Right cardiac atrium (tissue), 5 donors: ENCODE measurements around the gene KRT81. TPM values are rescaled to one million over a fixed set of nuclear protein-coding genes. Genes with fewer than 3 reads are reported as not detected.
A peak's percentile ranks its signal among the peaks of the same experiment; 100 is the strongest.
"Not testable (repeated sequence)": the region's sequence is repeated elsewhere in the genome, so short reads cannot be mapped to it uniquely, and the experiment has no call there.

ENCODE experiments used
- ATAC-seq, 2 donors: fragments of 200-7000 bp; cut with Tn5 transposase; one replicate each; pipeline versions ENCODE4 v1.8.0 to v1.9.1; 2020; ENCODE audit warnings: moderate library complexity in 2 of 2, mild to moderate bottlenecking in 1 of 2
- DNase-seq, 3 donors: peaks; one replicate each; pipeline ENCODE4 v3.0.0-alpha.2; 2020
- H3K27ac ChIP-seq: one replicate; pipeline ENCODE4 v1.5.1; 2013; ENCODE audit warnings: mild to moderate bottlenecking, low read length, control low read depth, moderate library complexity
- H3K27me3 ChIP-seq: one replicate; pipeline ENCODE4 v1.6.1; 2013; ENCODE audit not compliant: control insufficient read depth, insufficient read depth
- H3K4me1 ChIP-seq: one replicate; pipeline ENCODE4 v1.6.1; 2013; ENCODE audit warnings: low read length; ENCODE audit not compliant: control insufficient read depth, insufficient read depth
- H3K4me3 ChIP-seq: one replicate; pipeline ENCODE4 v1.5.1; 2013; ENCODE audit warnings: low read length, control low read depth
- H3K9me3 ChIP-seq: one replicate; pipeline ENCODE4 v1.6.1; 2013; ENCODE audit warnings: low read length; ENCODE audit not compliant: control insufficient read depth
- WGBS: extraction: QIAGEN DNeasy Blood & Tissue Kit; methylation state at CpG from one replicate; pipeline ENCODE4 v1.1.7; 2013; 5-methylcytosine and 5-hydroxymethylcytosine counted together
- intact Hi-C, 4 donors: fragments of 100-400 bp; cut with DNase I; formaldehyde crosslinking; loops; one replicate each; pipeline versions ENCODE4 v1.11.0 to v1.14.0; 2022 to 2023
- polyA plus RNA-seq: library from polyadenylated mRNA; stranded (reverse); fragments of 200-250 nt; gene quantifications from one replicate; pipeline ENCODE4 v1.2.3, GENCODE V29; 2013
- total RNA-seq, 4 donors: library from RNA; stranded (reverse); fragmentation: NEBNext Ultra II Directional; extraction: Animal tissue kit (Norgen Biotek cat#: 25700); gene quantifications; one replicate each; pipeline ENCODE4 v1.2.1, GENCODE V29; 2021
- donor health status: healthy with polysubstance abuse.
- donor health status: DM: no; HTN: yes; CAD: no.
- donor health status: DM: no; HTN: no; CAD: no.
- donor health status: DM: no; HTN: yes; CAD: no; lungs with severe emphysema.
- donor health status: DM: yes; HTN: yes; CAD: no.

KRT81 gene
- total and polyA plus RNA-seq, 5 donors: not detected

DNA sequence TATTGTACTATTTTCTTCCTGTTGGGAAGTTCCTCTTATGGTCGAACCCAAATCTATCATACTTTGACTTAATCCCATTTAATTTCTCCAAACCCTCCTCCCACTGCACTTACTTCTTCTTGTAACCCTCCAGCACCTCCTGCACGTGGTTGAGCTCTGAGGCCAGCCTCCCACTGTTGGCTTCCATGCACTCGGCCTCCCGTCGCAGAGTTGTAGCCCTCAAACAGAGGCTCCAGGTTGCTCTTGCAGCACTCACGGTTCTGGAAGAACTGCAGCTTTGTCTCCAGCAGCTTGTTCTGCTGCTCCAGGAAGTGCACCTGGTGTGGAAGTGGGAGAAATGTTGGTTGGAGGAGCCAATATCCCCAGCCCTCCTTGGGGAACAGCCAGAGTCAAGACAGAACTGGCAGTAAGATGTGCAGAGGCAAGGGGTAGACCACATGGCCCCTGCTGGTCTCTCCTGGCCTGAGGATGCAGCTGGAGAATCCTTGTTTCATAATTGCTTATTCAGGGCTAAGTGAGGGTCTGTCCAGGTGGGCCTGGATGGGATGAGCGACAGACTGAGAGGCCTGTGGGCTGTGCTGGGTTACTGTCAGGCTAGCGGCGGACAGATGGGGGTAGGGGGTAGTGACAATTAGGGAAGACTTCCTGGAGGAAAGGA, 35.3 kb downstream of the KRT81 start:
- no peaks in the 10 kb centered on the region for H3K4me1 ChIP-seq
- intact Hi-C loops: no loop called here
- H3K4me3 ChIP-seq: no peak overlapping the region
- no peak for ATAC-seq
- no peaks in the 10 kb centered on the region for H3K27me3 ChIP-seq
- WGBS: 83% methylated on average over 9 of the region's 9 CpGs
- H3K9me3 ChIP-seq: peaks cover 2% of the 10 kb centered on the region
- no peak for DNase-seq
- no peak overlapping the region for H3K27ac ChIP-seq

DNA sequence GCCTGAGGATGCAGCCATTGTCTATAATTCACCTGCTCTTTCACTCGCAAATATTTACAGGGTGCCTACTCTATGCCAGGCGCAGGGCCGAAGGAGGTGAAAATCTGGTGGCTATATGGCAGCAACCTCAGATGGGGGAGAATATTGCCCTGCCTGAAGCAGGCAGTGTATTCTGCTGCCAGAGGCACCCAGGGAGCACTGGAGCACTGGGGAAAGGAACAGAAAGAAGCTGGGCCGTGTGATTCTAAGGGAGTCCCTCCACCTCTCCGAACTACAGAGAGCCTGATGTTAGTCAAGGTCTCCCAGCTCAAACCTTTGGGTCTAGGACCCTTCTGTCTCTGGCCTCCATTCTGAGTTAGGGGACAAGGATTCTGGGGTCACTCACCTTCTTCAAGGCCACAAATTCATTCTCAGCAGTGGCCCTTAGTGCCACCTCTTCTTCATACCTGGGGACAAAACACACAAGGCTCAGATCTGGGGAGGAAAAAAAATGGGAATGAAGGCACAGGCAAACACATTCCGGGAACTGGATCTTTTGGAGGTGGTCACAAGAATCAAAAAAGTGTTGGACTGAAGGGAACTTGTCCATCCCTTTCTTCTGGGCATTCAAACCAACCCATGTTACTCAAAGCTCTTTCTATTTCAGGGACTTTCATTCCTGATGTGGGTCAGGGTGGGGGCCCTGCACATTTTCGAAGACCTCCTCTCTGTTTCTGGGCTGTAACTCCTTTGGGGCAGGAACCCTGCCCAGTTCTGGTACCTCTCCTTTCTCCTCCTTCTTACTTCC, 36.2 kb downstream of the KRT81 start:
- no peaks in the 10 kb centered on the region for H3K4me1 ChIP-seq
- peaks cover 2% of the 10 kb centered on the region for H3K9me3 ChIP-seq
- WGBS: 74% methylated on average over 7 of the region's 7 CpGs
- no peak for ATAC-seq
- intact Hi-C loops: no loop called here
- DNase-seq: no peak
- no peaks in the 10 kb centered on the region for H3K27me3 ChIP-seq
- H3K27ac ChIP-seq: no peak overlapping the region
- no peak overlapping the region for H3K4me3 ChIP-seq

DNA sequence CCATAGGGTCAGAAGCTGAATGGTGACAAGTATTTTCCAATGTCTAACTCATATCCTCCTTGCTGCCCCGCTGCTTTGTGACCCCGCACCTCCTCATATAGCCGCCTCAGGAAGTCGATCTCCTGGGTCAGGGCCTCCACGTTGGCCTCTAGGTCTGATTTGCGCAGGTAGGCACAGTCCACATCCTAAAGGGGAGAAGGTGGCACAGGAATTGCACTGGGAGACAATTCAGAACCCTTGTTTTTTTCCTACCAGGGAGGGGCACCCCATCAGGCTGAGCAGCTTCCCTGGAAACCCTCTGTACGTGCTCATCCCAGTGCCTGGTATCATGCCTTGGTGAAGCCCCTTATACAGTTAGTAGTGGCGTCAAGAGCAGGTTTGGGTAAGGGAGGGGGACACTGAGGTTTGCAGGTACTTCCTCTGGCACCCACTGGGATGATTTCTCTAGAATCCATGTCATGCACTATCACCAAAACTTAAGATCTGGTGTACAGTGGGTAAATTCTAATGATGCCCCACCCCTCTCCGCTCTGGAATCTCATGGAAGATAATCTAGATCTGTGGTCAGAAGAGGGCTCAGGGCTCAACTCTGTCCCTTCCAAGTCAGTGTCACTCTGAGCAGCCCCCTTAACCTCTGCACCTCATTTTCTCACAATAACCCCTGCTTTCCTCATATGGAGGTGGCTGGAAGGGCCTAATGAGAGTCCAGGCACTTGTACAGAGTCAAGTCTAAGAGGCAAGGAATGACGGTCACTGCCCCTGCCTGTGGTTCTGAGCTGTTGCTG, 37.0 kb downstream of the KRT81 start:
- ATAC-seq (no peak), DNase-seq (no peak)
- intact Hi-C loops: no loop called here
- Histone ChIP-seq H3K4me1 (no peaks in the 10 kb centered on the region), H3K4me3 (no peak overlapping the region), H3K27me3 (no peaks in the 10 kb centered on the region), H3K9me3 (peaks cover under 1% of the 10 kb centered on the region), H3K27ac (no peak overlapping the region)
- 87% methylated on average over 10 of the region's 10 CpGs for WGBS

DNA sequence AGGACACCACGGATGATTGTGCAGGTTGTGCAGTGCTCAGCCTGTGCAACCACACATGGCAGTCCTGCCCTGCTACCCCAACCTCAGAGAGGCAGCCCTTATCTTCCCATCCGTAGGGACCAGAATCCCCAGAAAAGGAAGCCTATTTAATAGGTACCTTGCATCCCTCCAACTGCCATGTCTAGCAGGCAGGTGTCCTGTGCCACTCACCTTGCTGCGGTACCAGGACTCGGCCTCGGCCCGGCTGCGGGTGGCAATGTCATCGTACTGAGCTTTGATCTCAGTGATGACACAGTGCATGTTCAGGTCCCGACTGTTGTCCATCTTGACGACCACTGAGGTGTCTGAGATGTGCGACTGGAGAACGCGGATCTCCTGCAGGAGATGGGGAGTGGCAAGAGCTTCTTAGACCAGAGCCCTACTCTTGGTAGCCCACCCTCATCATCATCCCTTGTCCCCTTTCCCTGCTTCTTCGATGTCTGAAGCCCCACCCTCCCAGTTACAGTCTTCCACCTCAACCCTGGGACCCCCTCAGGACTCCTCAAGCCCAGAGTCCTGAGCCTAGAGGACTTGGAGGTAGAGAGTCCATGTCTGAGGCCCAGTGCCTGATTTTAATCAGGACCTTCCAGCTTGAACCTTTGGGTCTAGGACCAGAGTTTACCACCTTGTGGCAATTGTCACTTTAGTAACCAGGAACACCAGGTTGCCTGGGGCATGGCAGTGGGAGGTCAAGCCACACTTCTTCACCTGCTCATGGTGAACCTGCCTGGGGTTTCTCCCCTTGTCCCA, 37.7 kb downstream of the KRT81 start:
- Histone ChIP-seq H3K4me1 (no peaks in the 10 kb centered on the region), H3K27me3 (no peaks in the 10 kb centered on the region), H3K4me3 (no peak overlapping the region), H3K27ac (no peak overlapping the region), H3K9me3 (no peaks in the 10 kb centered on the region)
- ATAC-seq: no peak
- intact Hi-C loops: no loop called here
- DNase-seq: no peak
- 90% methylated on average over 14 of the region's 14 CpGs for WGBS

DNA sequence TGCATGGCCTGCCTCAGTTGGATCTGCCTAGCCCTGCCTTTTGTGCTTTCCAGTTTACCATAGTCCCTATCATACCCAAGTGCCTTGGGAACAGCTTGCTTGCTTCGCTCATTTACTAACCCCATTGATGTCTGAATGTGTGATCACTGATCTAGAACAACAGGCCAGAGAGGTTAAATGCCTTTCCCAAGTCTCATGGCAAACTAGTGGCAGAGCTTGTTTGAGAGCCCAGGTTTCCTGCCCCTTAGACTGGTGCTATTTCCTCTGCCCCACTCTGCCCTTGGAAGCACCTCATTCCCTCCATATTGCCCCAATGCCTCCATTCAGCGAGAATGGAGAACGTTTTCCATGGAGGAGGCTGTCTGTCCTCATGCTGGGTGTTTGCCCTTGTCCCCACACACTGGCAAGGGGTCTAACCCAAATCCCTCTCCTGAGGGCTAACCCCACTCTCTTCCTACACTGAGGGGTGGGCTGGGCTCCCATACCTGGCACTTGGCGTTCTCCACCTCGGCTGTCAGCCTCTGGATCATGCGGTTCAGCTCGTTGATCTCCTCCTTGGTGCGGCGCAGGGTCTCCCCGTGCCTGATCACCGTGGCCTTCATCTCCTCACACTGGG, 38.5 kb downstream of the KRT81 start:
- DNase-seq (no peak), ATAC-seq (no peak)
- H3K27me3 ChIP-seq: no peaks in the 10 kb centered on the region
- H3K4me1 ChIP-seq: no peaks in the 10 kb centered on the region
- H3K4me3 ChIP-seq: no peak overlapping the region
- intact Hi-C loops: no loop called here
- H3K27ac ChIP-seq: no peak overlapping the region
- H3K9me3 ChIP-seq: no peaks in the 10 kb centered on the region
- WGBS: 94% methylated on average over 11 of the region's 11 CpGs

DNA sequence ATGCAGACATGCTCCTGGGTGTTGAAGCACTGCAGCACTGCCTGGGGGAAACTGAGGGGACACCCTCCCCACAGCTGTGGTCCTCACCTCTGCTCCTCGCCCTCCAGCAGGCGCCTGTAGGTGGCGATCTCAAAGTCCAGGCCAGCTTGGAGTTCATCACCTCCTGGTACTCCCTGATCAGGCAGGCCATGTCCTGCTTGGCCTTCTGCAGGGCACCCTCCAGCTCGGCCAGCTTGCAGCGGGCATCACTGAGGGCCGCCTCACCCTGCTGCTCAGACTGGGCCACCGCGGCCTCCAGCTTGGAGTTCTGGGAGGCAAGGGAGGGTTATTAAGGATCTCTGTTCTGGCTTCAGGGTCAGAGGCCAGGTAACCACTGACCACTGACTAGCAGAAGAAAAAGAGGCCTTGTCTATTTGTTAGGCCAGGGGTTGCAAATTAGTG, 39.1 kb downstream of the KRT81 start:
- H3K4me1 ChIP-seq, intact Hi-C loops, H3K4me3 ChIP-seq, H3K9me3 ChIP-seq, H3K27ac ChIP-seq, H3K27me3 ChIP-seq, DNase-seq, ATAC-seq: not testable (repeated sequence)
- 88% methylated on average over 8 of the region's 8 CpGs for WGBS

DNA sequence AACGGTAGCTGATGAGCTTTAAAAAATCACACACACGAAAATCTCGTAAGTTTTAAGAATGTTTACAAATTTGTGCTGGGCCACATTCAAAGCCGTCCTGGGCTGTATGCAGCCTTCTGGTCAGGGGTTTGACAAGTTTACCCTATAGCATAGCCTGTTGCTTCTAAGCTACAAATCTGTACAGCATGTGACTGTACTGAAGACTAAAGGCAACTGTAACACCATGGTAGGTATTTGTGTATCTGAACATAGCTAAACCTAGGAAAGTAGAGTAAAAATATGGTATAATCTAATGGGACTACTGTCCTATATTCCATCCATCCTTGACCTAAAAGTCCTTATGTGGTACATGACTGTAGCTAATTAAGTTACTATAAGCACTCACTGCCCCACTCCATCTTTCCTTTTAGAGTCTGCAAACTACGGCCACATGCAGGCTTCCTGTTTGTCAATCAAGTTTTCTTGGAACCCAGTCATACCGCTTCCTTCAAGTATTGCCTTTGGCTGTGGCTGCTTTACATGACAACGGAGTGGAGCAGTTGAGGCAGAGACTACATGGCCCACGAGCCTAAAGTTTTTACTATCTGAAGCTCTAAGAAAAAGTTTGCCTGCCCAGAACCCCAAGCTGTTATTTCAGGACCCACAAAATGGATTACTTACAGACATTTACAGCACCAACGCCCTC, 39.8 kb downstream of the KRT81 start:
- Histone ChIP-seq H3K27ac (no peak overlapping the region), H3K4me3 (no peak overlapping the region), H3K27me3 (no peaks in the 10 kb centered on the region), H3K9me3 (no peaks in the 10 kb centered on the region), H3K4me1 (no peaks in the 10 kb centered on the region)
- intact Hi-C loops: no loop called here
- ATAC-seq (no peak), DNase-seq (no peak)
- WGBS: 75% methylated on average over 9 of the region's 9 CpGs

DNA sequence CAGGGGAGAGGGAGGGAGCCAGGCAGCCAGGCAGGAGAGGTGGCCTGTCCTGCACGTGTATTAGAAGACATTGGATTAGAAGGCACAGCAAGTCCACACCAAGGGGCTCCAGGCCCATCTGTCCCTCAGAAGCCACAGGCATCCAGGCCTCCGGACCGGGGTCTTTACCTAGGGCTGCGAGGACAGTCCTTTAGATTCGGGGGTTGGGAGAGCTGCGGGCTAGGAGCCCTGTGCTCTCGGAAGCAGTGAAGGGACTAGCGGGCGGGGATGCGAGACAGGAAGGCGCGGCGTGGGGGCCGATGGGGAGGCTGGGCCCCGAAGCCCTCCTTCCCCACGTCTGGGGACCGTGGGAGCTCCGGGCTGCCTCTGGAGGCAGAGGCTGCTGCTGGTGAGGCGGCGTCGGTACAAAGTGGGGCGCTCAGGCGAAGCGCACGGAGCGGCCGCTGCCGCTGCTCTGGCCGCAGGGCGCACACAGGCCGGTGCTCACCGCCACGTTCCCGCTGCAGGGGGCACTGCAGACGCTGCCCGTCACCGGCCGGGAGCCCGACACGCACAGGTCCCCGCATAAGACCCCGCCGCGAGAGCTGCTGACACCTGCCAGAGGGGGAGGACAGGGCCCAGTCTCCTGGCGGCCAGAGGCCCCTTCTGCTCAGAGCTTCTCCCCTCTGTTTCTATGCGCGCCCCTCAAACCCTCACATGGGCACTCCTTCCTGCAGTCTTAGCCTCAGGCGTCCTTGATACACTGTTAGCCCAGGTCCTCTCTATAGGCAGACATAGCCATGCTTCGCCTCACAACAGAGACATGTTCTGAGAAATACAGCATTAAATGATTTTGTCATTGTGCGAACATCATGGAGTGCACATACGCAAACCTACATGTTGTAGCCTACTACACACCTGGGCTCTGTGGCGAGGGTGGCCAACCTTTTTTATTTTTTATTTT, 41.0 kb downstream of the KRT81 start:
- Histone ChIP-seq H3K4me1 (no peaks in the 10 kb centered on the region), H3K4me3 (no peak overlapping the region), H3K27me3 (no peaks in the 10 kb centered on the region), H3K27ac (no peak overlapping the region), H3K9me3 (no peaks in the 10 kb centered on the region)
- intact Hi-C loops: no loop called here
- ATAC-seq: peak in 1 of 2 donors; percentile 13
- DNase-seq: no peak
- WGBS: 27% methylated on average over 52 of the region's 52 CpGs

DNA sequence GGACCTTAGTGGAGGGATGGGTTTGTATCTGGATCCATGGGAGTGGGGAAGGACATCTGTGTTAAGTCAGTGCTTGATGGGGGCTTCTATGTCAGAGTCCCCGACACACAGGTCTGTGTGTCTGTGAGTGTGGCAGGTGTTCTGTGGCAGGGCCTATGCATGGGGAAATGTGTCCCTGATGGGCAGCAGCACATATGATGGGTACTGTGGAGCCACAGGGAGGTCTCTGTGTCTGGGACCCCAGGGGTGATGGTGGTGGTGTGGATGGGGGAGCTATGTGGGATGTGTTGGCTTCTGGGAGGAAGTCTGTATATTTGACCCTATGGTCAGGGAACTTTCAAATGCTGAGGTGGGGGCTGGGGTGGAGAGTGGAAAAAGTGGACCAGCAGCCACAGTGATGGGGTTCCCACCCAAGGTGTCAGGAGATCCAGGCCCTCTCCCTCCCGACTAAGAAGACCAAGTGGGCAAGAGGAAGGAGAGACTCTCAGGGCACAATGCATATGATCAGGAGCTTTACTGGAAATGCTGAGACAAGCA, 41.8 kb downstream of the KRT81 start:
- DNase-seq (no peak), ATAC-seq (no peak)
- Histone ChIP-seq H3K4me3 (no peak overlapping the region), H3K27me3 (no peaks in the 10 kb centered on the region), H3K4me1 (peaks cover under 1% of the 10 kb centered on the region), H3K27ac (no peak overlapping the region), H3K9me3 (no peaks in the 10 kb centered on the region)
- intact Hi-C loops: no loop called here
- WGBS: 85% methylated on average over 2 of the region's 2 CpGs
